Liver (tissue), 9 donors: ENCODE data around the gene SLC38A1. TPM values are rescaled to one million over a fixed set of nuclear protein-coding genes. Genes with fewer than 3 reads are reported as not detected.

Experiments used
- DNase-seq: peaks from one replicate; pipeline ENCODE4 v3.0.0-alpha.2; 2017; ENCODE audit warnings: low spot score
- H3K27ac ChIP-seq, 2 donors: one replicate each; pipeline ENCODE4 v1.7.0; 2013; ENCODE audit warnings: inconsistent platforms in 2 of 2, low read length in 2 of 2, control low read depth in 1 of 2, low read depth in 1 of 2, mild to moderate bottlenecking in 1 of 2
- H3K27me3 ChIP-seq, 4 donors: one replicate each; pipeline versions ENCODE4 v1.6.1 to v1.7.0; 2013; ENCODE audit warnings: low read length in 3 of 4, inconsistent platforms in 1 of 4, mild to moderate bottlenecking in 1 of 4, moderate library complexity in 1 of 4; ENCODE audit not compliant: control insufficient read depth in 4 of 4, insufficient read depth in 4 of 4
- H3K36me3 ChIP-seq, 4 donors: one replicate each; pipeline versions ENCODE4 v1.6.1 to v1.7.0; 2013; ENCODE audit warnings: low read length in 3 of 4, mild to moderate bottlenecking in 3 of 4, low read depth in 1 of 4, moderate library complexity in 1 of 4; ENCODE audit not compliant: control insufficient read depth in 4 of 4, insufficient read depth in 3 of 4
- H3K4me1 ChIP-seq, 4 donors: one replicate each; pipeline versions ENCODE4 v1.6.1 to v1.7.0; 2013; ENCODE audit warnings: low read length in 3 of 4, mild to moderate bottlenecking in 3 of 4, moderate library complexity in 1 of 4; ENCODE audit not compliant: control insufficient read depth in 4 of 4, insufficient read depth in 4 of 4
- H3K4me3 ChIP-seq, 3 donors: one replicate each; pipeline versions ENCODE4 v1.6.1 to v1.7.0; 2013; ENCODE audit warnings: low read length in 3 of 3, control low read depth in 1 of 3, low read depth in 1 of 3, mild to moderate bottlenecking in 1 of 3
- H3K9ac ChIP-seq, 2 donors: one replicate each; pipeline ENCODE4 v1.7.0; 2013; ENCODE audit warnings: low read length in 2 of 2, mild to moderate bottlenecking in 2 of 2, moderate library complexity in 2 of 2, control low read depth in 1 of 2, low read depth in 1 of 2
- H3K9me3 ChIP-seq, 4 donors: one replicate each; pipeline versions ENCODE4 v1.6.1 to v1.7.0; 2013; ENCODE audit warnings: low read length in 3 of 4; ENCODE audit not compliant: control insufficient read depth in 4 of 4
- EGR1 ChIP-seq, 2 donors: IDR thresholded peaks; 2 replicates each; pipeline ENCODE4 v1.6.1; 2016 to 2018; ENCODE audit warnings: antibody characterized with exemption in 2 of 2, low read depth in 2 of 2
- FOXA1 ChIP-seq: IDR thresholded peaks from 2 replicates; pipeline ENCODE4 v1.6.1; 2016; ENCODE audit warnings: antibody characterized with exemption
- FOXA2 ChIP-seq: IDR thresholded peaks from 2 replicates; pipeline ENCODE4 v1.6.1; 2016; ENCODE audit warnings: antibody characterized with exemption
- GABPA ChIP-seq, 2 donors: IDR thresholded peaks in 1 of 2; conservative IDR thresholded peaks in 1 of 2; 2 replicates each; pipeline ENCODE4 v1.6.1; 2016; ENCODE audit warnings: antibody characterized with exemption in 2 of 2, mild to moderate bottlenecking in 1 of 2, moderate library complexity in 1 of 2
- HNF4A ChIP-seq, 2 donors: conservative IDR thresholded peaks; 2 replicates each; pipeline ENCODE4 v1.6.1; 2016; ENCODE audit warnings: antibody characterized with exemption in 2 of 2, mild to moderate bottlenecking in 2 of 2
- HNF4G ChIP-seq: IDR thresholded peaks from 2 replicates; pipeline ENCODE4 v1.6.1; 2016; ENCODE audit warnings: antibody characterized with exemption
- JUND ChIP-seq, 2 donors: IDR thresholded peaks; 2 replicates each; pipeline ENCODE4 v1.6.1; 2016; ENCODE audit warnings: antibody characterized with exemption in 2 of 2
- NR2F2 ChIP-seq: IDR thresholded peaks from 2 replicates; pipeline ENCODE4 v1.6.1; 2016; ENCODE audit warnings: antibody characterized with exemption
- RAD21 ChIP-seq, 2 donors: IDR thresholded peaks; 2 replicates each; pipeline ENCODE4 v1.6.1; 2016; ENCODE audit warnings: antibody characterized with exemption in 2 of 2, mild to moderate bottlenecking in 2 of 2
- RXRA ChIP-seq, 2 donors: IDR thresholded peaks; 2 replicates each; pipeline ENCODE4 v1.6.1; 2017 to 2018; ENCODE audit warnings: antibody characterized with exemption in 2 of 2, mild to moderate bottlenecking in 1 of 2
- SP1 ChIP-seq: IDR thresholded peaks from 2 replicates; pipeline ENCODE4 v1.6.1; 2018; ENCODE audit warnings: antibody characterized with exemption, mild to moderate bottlenecking
- TAF1 ChIP-seq: conservative IDR thresholded peaks from 2 replicates; pipeline ENCODE4 v1.6.1; 2016; ENCODE audit warnings: antibody characterized with exemption, mild to moderate bottlenecking
- YY1 ChIP-seq: IDR thresholded peaks from 2 replicates; pipeline ENCODE4 v1.6.1; 2016; ENCODE audit warnings: antibody characterized with exemption, mild to moderate bottlenecking
- WGBS: extraction: QIAGEN DNeasy Blood & Tissue Kit; methylation state at CpG from one replicate; pipeline ENCODE4 v1.1.7; 2013; 5-methylcytosine and 5-hydroxymethylcytosine counted together
- polyA plus RNA-seq, 2 donors: library from polyadenylated mRNA; stranded (reverse) in 1 of 2; unstranded in 1 of 2; fragments of 200-250 nt in 1 of 2; fragments of >200 nt in 1 of 2; fragmentation: Nextera tagmentation in 1 of 2; extraction: Ambion mirVana in 1 of 2; gene quantifications; one replicate each; pipeline versions ENCODE4 v1.2.1 to v1.2.3, GENCODE V29; 2013 to 2015
- total RNA-seq, 2 donors: library from RNA; depleted of rRNA; stranded (reverse); fragments of >200 nt; gene quantifications; one replicate each; pipeline ENCODE4 v1.2.3, GENCODE V29; 2014
- TF ChIP-seq, protein P1 (sequence below): fragments of 150-350 bp; IDR thresholded peaks from 2 replicates; pipeline ENCODE4 v1.5.1; 2017; ENCODE audit warnings: improper control_type of control experiment, low read depth, low read length; ENCODE audit not compliant: missing input control
- TF ChIP-seq, protein P2 (sequence below): IDR thresholded peaks from 2 replicates; pipeline ENCODE4 v1.6.1; 2016; ENCODE audit warnings: antibody characterized with exemption
- TF ChIP-seq, protein P3 (sequence below): IDR thresholded peaks from 2 replicates; pipeline ENCODE4 v1.6.1; 2016; ENCODE audit warnings: antibody characterized with exemption, mild to moderate bottlenecking
- TF ChIP-seq, protein P4 (sequence below): IDR thresholded peaks from 2 replicates; pipeline ENCODE4 v1.6.1; 2016; ENCODE audit warnings: antibody characterized with exemption
- TF ChIP-seq, protein P5 (sequence below): IDR thresholded peaks from 2 replicates; pipeline ENCODE4 v1.6.1; 2016; ENCODE audit warnings: antibody characterized with exemption
- donor health status: healthy.
- donor health status: healthy.
- donor health status: healthy.
- donor health status: healthy.
- donor health status: healthy.

The SLC38A1 gene
- total and polyA plus RNA-seq, 4 donors: 6.2 to 14.9 (median 9.6) TPM

DNA sequence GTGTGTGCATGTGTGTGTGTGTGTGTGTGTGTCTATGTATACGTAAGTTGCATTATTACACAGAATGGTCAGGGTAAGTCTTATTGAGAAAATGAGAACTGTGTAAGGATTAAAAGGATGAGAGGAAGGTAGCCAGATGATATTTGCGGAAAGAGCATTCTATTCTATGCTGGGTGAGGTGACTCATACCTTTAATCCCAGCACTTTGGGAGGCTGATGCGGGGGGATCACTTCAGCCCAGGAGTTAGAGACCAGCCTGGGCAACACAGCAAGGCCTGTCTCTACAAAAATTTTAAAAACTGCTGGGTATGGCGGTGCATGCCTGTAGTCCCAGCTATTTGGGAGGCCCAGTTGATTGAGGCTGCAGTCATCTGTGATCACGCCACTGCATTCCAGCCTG is 103.7 kb downstream of the SLC38A1 start:
- H3K36me3 ChIP-seq: no peaks in the 10 kb centered on the region
- 98% methylated on average over 5 of the region's 5 CpGs for WGBS
- H3K4me3 ChIP-seq: no peak overlapping the region
- H3K9me3 ChIP-seq: no peaks in the 10 kb centered on the region
- no peak overlapping the region for H3K27ac ChIP-seq
- H3K9ac ChIP-seq: no peak overlapping the region
- H3K27me3 ChIP-seq: no peaks in the 10 kb centered on the region
- DNase-seq: no peak
- TF ChIP-seq JUND (IDR thresholded peaks at IDR 0.05) (no peak), NR2F2 (no peak), TAF1 (no peak), RAD21 (IDR thresholded peaks at IDR 0.05) (no peak), GABPA (IDR thresholded peaks at IDR 0.05 in 1 of 2, conservative IDR thresholded peaks at IDR 0.05 in 1 of 2) (no peak), FOXA1 (no peak), EGR1 (IDR thresholded peaks at IDR 0.05; ENCODE audit: low read depth in 2 of 2) (no peak), YY1 (no peak), RXRA (IDR thresholded peaks at IDR 0.05) (no peak), FOXA2 (no peak), SP1 (no peak), HNF4G (no peak), HNF4A (conservative IDR thresholded peaks at IDR 0.05) (no peak)
- TF ChIP-seq, protein P1, sequence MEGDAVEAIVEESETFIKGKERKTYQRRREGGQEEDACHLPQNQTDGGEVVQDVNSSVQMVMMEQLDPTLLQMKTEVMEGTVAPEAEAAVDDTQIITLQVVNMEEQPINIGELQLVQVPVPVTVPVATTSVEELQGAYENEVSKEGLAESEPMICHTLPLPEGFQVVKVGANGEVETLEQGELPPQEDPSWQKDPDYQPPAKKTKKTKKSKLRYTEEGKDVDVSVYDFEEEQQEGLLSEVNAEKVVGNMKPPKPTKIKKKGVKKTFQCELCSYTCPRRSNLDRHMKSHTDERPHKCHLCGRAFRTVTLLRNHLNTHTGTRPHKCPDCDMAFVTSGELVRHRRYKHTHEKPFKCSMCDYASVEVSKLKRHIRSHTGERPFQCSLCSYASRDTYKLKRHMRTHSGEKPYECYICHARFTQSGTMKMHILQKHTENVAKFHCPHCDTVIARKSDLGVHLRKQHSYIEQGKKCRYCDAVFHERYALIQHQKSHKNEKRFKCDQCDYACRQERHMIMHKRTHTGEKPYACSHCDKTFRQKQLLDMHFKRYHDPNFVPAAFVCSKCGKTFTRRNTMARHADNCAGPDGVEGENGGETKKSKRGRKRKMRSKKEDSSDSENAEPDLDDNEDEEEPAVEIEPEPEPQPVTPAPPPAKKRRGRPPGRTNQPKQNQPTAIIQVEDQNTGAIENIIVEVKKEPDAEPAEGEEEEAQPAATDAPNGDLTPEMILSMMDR: no peak
- TF ChIP-seq, protein P2, sequence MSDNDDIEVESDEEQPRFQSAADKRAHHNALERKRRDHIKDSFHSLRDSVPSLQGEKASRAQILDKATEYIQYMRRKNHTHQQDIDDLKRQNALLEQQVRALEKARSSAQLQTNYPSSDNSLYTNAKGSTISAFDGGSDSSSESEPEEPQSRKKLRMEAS: no peak
- TF ChIP-seq, protein P3, sequence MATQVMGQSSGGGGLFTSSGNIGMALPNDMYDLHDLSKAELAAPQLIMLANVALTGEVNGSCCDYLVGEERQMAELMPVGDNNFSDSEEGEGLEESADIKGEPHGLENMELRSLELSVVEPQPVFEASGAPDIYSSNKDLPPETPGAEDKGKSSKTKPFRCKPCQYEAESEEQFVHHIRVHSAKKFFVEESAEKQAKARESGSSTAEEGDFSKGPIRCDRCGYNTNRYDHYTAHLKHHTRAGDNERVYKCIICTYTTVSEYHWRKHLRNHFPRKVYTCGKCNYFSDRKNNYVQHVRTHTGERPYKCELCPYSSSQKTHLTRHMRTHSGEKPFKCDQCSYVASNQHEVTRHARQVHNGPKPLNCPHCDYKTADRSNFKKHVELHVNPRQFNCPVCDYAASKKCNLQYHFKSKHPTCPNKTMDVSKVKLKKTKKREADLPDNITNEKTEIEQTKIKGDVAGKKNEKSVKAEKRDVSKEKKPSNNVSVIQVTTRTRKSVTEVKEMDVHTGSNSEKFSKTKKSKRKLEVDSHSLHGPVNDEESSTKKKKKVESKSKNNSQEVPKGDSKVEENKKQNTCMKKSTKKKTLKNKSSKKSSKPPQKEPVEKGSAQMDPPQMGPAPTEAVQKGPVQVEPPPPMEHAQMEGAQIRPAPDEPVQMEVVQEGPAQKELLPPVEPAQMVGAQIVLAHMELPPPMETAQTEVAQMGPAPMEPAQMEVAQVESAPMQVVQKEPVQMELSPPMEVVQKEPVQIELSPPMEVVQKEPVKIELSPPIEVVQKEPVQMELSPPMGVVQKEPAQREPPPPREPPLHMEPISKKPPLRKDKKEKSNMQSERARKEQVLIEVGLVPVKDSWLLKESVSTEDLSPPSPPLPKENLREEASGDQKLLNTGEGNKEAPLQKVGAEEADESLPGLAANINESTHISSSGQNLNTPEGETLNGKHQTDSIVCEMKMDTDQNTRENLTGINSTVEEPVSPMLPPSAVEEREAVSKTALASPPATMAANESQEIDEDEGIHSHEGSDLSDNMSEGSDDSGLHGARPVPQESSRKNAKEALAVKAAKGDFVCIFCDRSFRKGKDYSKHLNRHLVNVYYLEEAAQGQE: no peak
- TF ChIP-seq, protein P4, sequence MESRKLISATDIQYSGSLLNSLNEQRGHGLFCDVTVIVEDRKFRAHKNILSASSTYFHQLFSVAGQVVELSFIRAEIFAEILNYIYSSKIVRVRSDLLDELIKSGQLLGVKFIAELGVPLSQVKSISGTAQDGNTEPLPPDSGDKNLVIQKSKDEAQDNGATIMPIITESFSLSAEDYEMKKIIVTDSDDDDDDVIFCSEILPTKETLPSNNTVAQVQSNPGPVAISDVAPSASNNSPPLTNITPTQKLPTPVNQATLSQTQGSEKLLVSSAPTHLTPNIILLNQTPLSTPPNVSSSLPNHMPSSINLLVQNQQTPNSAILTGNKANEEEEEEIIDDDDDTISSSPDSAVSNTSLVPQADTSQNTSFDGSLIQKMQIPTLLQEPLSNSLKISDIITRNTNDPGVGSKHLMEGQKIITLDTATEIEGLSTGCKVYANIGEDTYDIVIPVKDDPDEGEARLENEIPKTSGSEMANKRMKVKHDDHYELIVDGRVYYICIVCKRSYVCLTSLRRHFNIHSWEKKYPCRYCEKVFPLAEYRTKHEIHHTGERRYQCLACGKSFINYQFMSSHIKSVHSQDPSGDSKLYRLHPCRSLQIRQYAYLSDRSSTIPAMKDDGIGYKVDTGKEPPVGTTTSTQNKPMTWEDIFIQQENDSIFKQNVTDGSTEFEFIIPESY: no peak
- TF ChIP-seq, protein P5, sequence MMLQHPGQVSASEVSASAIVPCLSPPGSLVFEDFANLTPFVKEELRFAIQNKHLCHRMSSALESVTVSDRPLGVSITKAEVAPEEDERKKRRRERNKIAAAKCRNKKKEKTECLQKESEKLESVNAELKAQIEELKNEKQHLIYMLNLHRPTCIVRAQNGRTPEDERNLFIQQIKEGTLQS: no peak
- H3K4me1 ChIP-seq: no peaks in the 10 kb centered on the region
